GM23248 (cell line): Measurements from ENCODE around the gene PDLIM7. TPM values are rescaled to one million over a fixed set of nuclear protein-coding genes. Genes with fewer than 3 reads are reported as not detected.

ENCODE experiments used
- DNase-seq: peaks from one replicate; pipeline ENCODE4 v3.0.0-alpha.2; 2015
- H2AFZ ChIP-seq: fragments of 200-600 bp; sonication (generic); 2 replicates; pipeline ENCODE4 v1.6.1; 2016; ENCODE audit warnings: antibody characterized with exemption
- H3F3A ChIP-seq: fragments of 200-600 bp; sonication (generic); 2 replicates; pipeline ENCODE4 v1.6.1; 2016; ENCODE audit warnings: mild to moderate bottlenecking, antibody characterized with exemption, mixed run types; ENCODE audit not compliant: insufficient read depth
- H3K27ac ChIP-seq: fragments of 200-600 bp; sonication (generic); 2 replicates; pipeline ENCODE4 v1.5.1; 2016; ENCODE audit warnings: mild to moderate bottlenecking
- H3K27me3 ChIP-seq: fragments of 200-600 bp; sonication (generic); replicated peaks from 2 replicates; pipeline ENCODE4 v1.6.1; 2016; ENCODE audit warnings: mild to moderate bottlenecking; ENCODE audit not compliant: insufficient read depth
- H3K36me3 ChIP-seq: fragments of 200-600 bp; sonication (generic); 2 replicates; pipeline ENCODE4 v1.6.1; 2016; ENCODE audit warnings: low read depth, mild to moderate bottlenecking
- H3K4me1 ChIP-seq: fragments of 200-600 bp; sonication (generic); 2 replicates; pipeline ENCODE4 v1.6.1; 2016; ENCODE audit warnings: mild to moderate bottlenecking; ENCODE audit not compliant: insufficient read depth
- H3K4me2 ChIP-seq: fragments of 200-600 bp; sonication (generic); one replicate; pipeline ENCODE4 v1.6.1; 2016; ENCODE audit warnings: mild to moderate bottlenecking; ENCODE audit not compliant: unreplicated experiment
- H3K4me3 ChIP-seq: fragments of 200-600 bp; sonication (generic); 2 replicates; pipeline ENCODE4 v1.5.1; 2016; ENCODE audit warnings: mild to moderate bottlenecking
- H3K79me2 ChIP-seq: fragments of 200-600 bp; sonication (generic); 2 replicates; pipeline ENCODE4 v1.6.1; 2016; ENCODE audit warnings: mild to moderate bottlenecking; ENCODE audit not compliant: insufficient read depth
- H3K9ac ChIP-seq: fragments of 200-600 bp; sonication (generic); 2 replicates; pipeline ENCODE4 v1.6.1; 2016; ENCODE audit warnings: mild to moderate bottlenecking
- H3K9me2 ChIP-seq: fragments of 200-600 bp; sonication (generic); 2 replicates; pipeline ENCODE4 v1.6.1; 2016; ENCODE audit warnings: mixed run types, mild to moderate bottlenecking, moderate library complexity; ENCODE audit not compliant: insufficient read depth
- H3K9me3 ChIP-seq: fragments of 200-600 bp; sonication (generic); one replicate; pipeline ENCODE4 v1.6.1; 2017; ENCODE audit warnings: low read depth
- H4K20me1 ChIP-seq: fragments of 200-600 bp; sonication (generic); 2 replicates; pipeline ENCODE4 v1.6.0; 2016; ENCODE audit not compliant: insufficient read depth
- EZH2 ChIP-seq: fragments of 200-600 bp; sonication (generic); IDR thresholded peaks from 2 replicates; pipeline ENCODE4 v1.6.1; 2018; ENCODE audit warnings: antibody characterized with exemption, mild to moderate bottlenecking; ENCODE audit not compliant: insufficient read depth, poor library complexity, severe bottlenecking
- EZH2phosphoT487 ChIP-seq: fragments of 200-600 bp; sonication (generic); IDR thresholded peaks from 2 replicates; pipeline ENCODE4 v1.6.1; 2018; ENCODE audit warnings: antibody characterized with exemption, moderate library complexity, mild to moderate bottlenecking, low read depth; ENCODE audit not compliant: insufficient read depth
- WGBS, 2 experiments: methylation state at CpG; one replicate each; pipeline ENCODE4 v1.1.6; 2015 to 2017; ENCODE audit warnings: low lambda C conversion rate in 2 of 2, low coverage in 1 of 2; ENCODE audit errors: missing lambda C conversion rate in 2 of 2; 5-methylcytosine and 5-hydroxymethylcytosine counted together
- in situ Hi-C: fragments of 300-500 bp; cut with MboI; formaldehyde crosslinking; loops from 2 replicates; pipeline ENCODE4 v1.15.0; 2020
- polyA plus RNA-seq: library from polyadenylated mRNA; unstranded; fragments of >200 nt; fragmentation: Nextera tagmentation; extraction: Ambion mirVana; gene quantifications from 2 replicates; pipeline ENCODE4 v1.2.1, GENCODE V29; 2016
- total RNA-seq: library from RNA; depleted of rRNA; stranded (reverse); fragments of >200 nt; shearing (Covaris generic); gene quantifications from 2 replicates; pipeline ENCODE4 v1.2.3, GENCODE V29; 2014; rRNA removed

The PDLIM7 gene
- total and polyA plus RNA-seq, 2 experiments from 2014 or later = 320 to 556 TPM

- H3K36me3 ChIP-seq = no peaks in the 10 kb centered on the region; the same call in 1 of the 2 replicates
- no peaks in the 10 kb centered on the region for H3K9me2 ChIP-seq
- TF ChIP-seq EZH2 (no peak), EZH2phosphoT487 (no peak)
- H3F3A ChIP-seq = no peaks in the 10 kb centered on the region
- H2AFZ ChIP-seq = no peak overlapping the region
- in situ Hi-C loops = no loop called here
- no peak overlapping the region for H3K9ac ChIP-seq
- WGBS, 2 experiments = 92% methylated on average over 8 of the region's 8 CpGs
- no peaks in the 10 kb centered on the region for H3K4me1 ChIP-seq
- no peaks in the 10 kb centered on the region for H3K27me3 ChIP-seq
- H3K27ac ChIP-seq = no peak overlapping the region
- DNase-seq = no peak
- H3K4me2 ChIP-seq = no peak overlapping the region
- H4K20me1 ChIP-seq = no peaks in the 10 kb centered on the region
- H3K9me3 ChIP-seq = no peaks in the 10 kb centered on the region
- H3K79me2 ChIP-seq = 0 out of 2 replicates have a peak, but pooled peaks cover 3% of the 10 kb centered on the region
- H3K4me3 ChIP-seq = no peak overlapping the region
These were observed 63.0 kb downstream of the PDLIM7 start for GRCh38 chr5:177434437-177434836.

- TF ChIP-seq EZH2 = no peak
- TF ChIP-seq EZH2phosphoT487 = no peak
- no peaks in the 10 kb centered on the region for H3F3A ChIP-seq
- no peak overlapping the region for H2AFZ ChIP-seq
- H3K4me1 ChIP-seq = no peaks in the 10 kb centered on the region
- no peak overlapping the region for H3K27ac ChIP-seq
- no peak overlapping the region for H3K4me3 ChIP-seq
- H3K9me3 ChIP-seq = no peaks in the 10 kb centered on the region
- no peak for DNase-seq
- no peaks in the 10 kb centered on the region; the same call in 1 of the 2 replicates for H3K36me3 ChIP-seq
- no peaks in the 10 kb centered on the region for H3K9me2 ChIP-seq
- peaks cover 10% of the 10 kb centered on the region for H3K79me2 ChIP-seq
- no peak overlapping the region for H3K9ac ChIP-seq
- in situ Hi-C loops = no loop called here
- no peak overlapping the region for H3K4me2 ChIP-seq
- 95% methylated on average over 21 to 27 of the region's 29 CpGs for WGBS, 2 experiments
- H4K20me1 ChIP-seq = no peaks in the 10 kb centered on the region
- no peaks in the 10 kb centered on the region for H3K27me3 ChIP-seq
These were observed 63.7 kb downstream of the PDLIM7 start for GRCh38 chr5:177433658-177434217.

Other genes with a start within 250 kb of the PDLIM7 start
- 31.5 and 35.9 TPM in 2 replicates for gene RAB24, start 193.9 kb downstream of the PDLIM7 start, total RNA-seq
- gene RAB24, start 193.9 kb downstream of the PDLIM7 start, polyA plus RNA-seq = 26.6 and 28.9 TPM in 2 replicates
- gene PRELID1, start 193.8 kb downstream of the PDLIM7 start, total RNA-seq = 184 and 212 TPM in 2 replicates
- 253 and 255 TPM in 2 replicates for gene PRELID1, start 193.8 kb downstream of the PDLIM7 start, polyA plus RNA-seq
- gene MXD3, start 185.7 kb downstream of the PDLIM7 start, total RNA-seq = 7.8 and 23.0 TPM in 2 replicates
- 6.1 and 6.5 TPM in 2 replicates for gene MXD3, start 185.7 kb downstream of the PDLIM7 start, polyA plus RNA-seq
- gene LMAN2, start 145.9 kb downstream of the PDLIM7 start, total RNA-seq = 313 and 389 TPM in 2 replicates
- 303 and 313 TPM in 2 replicates for gene LMAN2, start 145.9 kb downstream of the PDLIM7 start, polyA plus RNA-seq
- 4.3 and 6.4 TPM in 2 replicates for gene RGS14, start 139.7 kb downstream of the PDLIM7 start, total RNA-seq
- gene RGS14, start 139.7 kb downstream of the PDLIM7 start, polyA plus RNA-seq = 2.2 and 2.5 TPM in 2 replicates
- gene SLC34A1, start 113.2 kb downstream of the PDLIM7 start, total RNA-seq = not detected in 2 replicates
- not detected in 2 replicates for gene SLC34A1, start 113.2 kb downstream of the PDLIM7 start, polyA plus RNA-seq
- gene PFN3, start 96.9 kb downstream of the PDLIM7 start, total RNA-seq = not detected in 2 replicates
- not detected in 2 replicates for gene PFN3, start 96.9 kb downstream of the PDLIM7 start, polyA plus RNA-seq
- 0.43 and 1.3 TPM in 2 replicates for gene F12, start 88.0 kb downstream of the PDLIM7 start, total RNA-seq
- gene F12, start 88.0 kb downstream of the PDLIM7 start, polyA plus RNA-seq = 1.2 and 1.8 TPM in 2 replicates
- gene GRK6, start 70.9 kb downstream of the PDLIM7 start, total RNA-seq = 17.3 and 30.4 TPM in 2 replicates
- gene GRK6, start 70.9 kb downstream of the PDLIM7 start, polyA plus RNA-seq = 7.7 and 13.5 TPM in 2 replicates
- 23.9 and 24.8 TPM in 2 replicates for gene PRR7, start 50.8 kb downstream of the PDLIM7 start, total RNA-seq
- gene PRR7, start 50.8 kb downstream of the PDLIM7 start, polyA plus RNA-seq = 10.5 and 11.1 TPM in 2 replicates
- gene DBN1, start 24.0 kb downstream of the PDLIM7 start, total RNA-seq = 224 and 257 TPM in 2 replicates
- gene DBN1, start 24.0 kb downstream of the PDLIM7 start, polyA plus RNA-seq = 160 and 163 TPM in 2 replicates
- 0.25 and 0.97 TPM in 2 replicates for gene DOK3, start 12.2 kb upstream of the PDLIM7 start, total RNA-seq
- 0.76 and 0.80 TPM in 2 replicates for gene DOK3, start 12.2 kb upstream of the PDLIM7 start, polyA plus RNA-seq
- 78.5 and 117 TPM in 2 replicates for gene DDX41, start 19.4 kb upstream of the PDLIM7 start, total RNA-seq
- 63.0 and 67.9 TPM in 2 replicates for gene DDX41, start 19.4 kb upstream of the PDLIM7 start, polyA plus RNA-seq
- 21.9 and 22.9 TPM in 2 replicates for gene FAM193B, start 57.0 kb upstream of the PDLIM7 start, total RNA-seq
- gene FAM193B, start 57.0 kb upstream of the PDLIM7 start, polyA plus RNA-seq = 6.1 and 8.0 TPM in 2 replicates
- 137 and 138 TPM in 2 replicates for gene TMED9, start 94.6 kb upstream of the PDLIM7 start, total RNA-seq
- gene TMED9, start 94.6 kb upstream of the PDLIM7 start, polyA plus RNA-seq = 254 and 282 TPM in 2 replicates
- gene B4GALT7, start 102.5 kb upstream of the PDLIM7 start, total RNA-seq = 42.7 and 53.5 TPM in 2 replicates
- 35.2 and 37.9 TPM in 2 replicates for gene B4GALT7, start 102.5 kb upstream of the PDLIM7 start, polyA plus RNA-seq